ENCODE measurements around the gene NODAL.

DNA sequence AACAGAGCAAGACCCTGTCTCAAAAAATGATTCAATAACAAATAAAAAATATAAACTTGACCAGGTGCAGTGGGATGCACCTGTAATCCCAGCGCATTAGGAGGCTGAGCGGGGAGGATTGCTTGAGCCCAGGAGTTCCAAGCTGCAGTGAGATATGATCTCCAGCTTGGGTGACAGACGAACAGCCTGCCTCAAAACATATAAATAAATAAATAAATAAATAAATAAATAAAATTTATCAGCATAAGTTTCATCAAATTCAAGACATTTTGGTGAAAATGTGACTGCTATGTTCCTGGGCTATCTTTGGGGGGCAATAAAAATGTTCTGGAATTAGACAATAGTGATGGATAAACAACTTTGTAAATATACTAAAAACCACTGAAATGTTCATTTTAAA is 42.3 kb downstream of the NODAL start:
- TF ChIP-seq RAD21 (IDR thresholded peaks at IDR 0.05; ENCODE audit: low read depth) (no peak), CEBPB (IDR thresholded peaks at IDR 0.05) (no peak), YY1 (IDR thresholded peaks at IDR 0.05; ENCODE audit: low read depth) (no peak), TCF12 (IDR thresholded peaks at IDR 0.05; ENCODE audit: low read depth) (no peak), NFIC (IDR thresholded peaks at IDR 0.05) (no peak), TEAD4 (IDR thresholded peaks at IDR 0.05) (no peak), EP300 (IDR thresholded peaks at IDR 0.05; ENCODE audit: borderline replicate concordance) (no peak), EGR1 (IDR thresholded peaks at IDR 0.05) (no peak), CREB1 (IDR thresholded peaks at IDR 0.05; ENCODE audit: low read depth) (no peak), FOXM1 (IDR thresholded peaks at IDR 0.05; ENCODE audit: borderline replicate concordance, low read depth) (no peak), TAF1 (IDR thresholded peaks at IDR 0.05; ENCODE audit: low read depth) (no peak)
- TF ChIP-seq, protein P1, sequence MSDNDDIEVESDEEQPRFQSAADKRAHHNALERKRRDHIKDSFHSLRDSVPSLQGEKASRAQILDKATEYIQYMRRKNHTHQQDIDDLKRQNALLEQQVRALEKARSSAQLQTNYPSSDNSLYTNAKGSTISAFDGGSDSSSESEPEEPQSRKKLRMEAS (IDR thresholded peaks at IDR 0.05) = no peak
- TF ChIP-seq, protein P2, sequence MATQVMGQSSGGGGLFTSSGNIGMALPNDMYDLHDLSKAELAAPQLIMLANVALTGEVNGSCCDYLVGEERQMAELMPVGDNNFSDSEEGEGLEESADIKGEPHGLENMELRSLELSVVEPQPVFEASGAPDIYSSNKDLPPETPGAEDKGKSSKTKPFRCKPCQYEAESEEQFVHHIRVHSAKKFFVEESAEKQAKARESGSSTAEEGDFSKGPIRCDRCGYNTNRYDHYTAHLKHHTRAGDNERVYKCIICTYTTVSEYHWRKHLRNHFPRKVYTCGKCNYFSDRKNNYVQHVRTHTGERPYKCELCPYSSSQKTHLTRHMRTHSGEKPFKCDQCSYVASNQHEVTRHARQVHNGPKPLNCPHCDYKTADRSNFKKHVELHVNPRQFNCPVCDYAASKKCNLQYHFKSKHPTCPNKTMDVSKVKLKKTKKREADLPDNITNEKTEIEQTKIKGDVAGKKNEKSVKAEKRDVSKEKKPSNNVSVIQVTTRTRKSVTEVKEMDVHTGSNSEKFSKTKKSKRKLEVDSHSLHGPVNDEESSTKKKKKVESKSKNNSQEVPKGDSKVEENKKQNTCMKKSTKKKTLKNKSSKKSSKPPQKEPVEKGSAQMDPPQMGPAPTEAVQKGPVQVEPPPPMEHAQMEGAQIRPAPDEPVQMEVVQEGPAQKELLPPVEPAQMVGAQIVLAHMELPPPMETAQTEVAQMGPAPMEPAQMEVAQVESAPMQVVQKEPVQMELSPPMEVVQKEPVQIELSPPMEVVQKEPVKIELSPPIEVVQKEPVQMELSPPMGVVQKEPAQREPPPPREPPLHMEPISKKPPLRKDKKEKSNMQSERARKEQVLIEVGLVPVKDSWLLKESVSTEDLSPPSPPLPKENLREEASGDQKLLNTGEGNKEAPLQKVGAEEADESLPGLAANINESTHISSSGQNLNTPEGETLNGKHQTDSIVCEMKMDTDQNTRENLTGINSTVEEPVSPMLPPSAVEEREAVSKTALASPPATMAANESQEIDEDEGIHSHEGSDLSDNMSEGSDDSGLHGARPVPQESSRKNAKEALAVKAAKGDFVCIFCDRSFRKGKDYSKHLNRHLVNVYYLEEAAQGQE (IDR thresholded peaks at IDR 0.05; ENCODE audit: low read depth) = no peak
- TF ChIP-seq, protein P3, sequence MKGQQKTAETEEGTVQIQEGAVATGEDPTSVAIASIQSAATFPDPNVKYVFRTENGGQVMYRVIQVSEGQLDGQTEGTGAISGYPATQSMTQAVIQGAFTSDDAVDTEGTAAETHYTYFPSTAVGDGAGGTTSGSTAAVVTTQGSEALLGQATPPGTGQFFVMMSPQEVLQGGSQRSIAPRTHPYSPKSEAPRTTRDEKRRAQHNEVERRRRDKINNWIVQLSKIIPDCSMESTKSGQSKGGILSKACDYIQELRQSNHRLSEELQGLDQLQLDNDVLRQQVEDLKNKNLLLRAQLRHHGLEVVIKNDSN (IDR thresholded peaks at IDR 0.05) = no peak

Measured in Ishikawa (cell line).